Measurements from ENCODE around the gene SDF4. TPM values are rescaled to one million over a fixed set of nuclear protein-coding genes. Genes with fewer than 3 reads are reported as not detected.
A peak's percentile ranks its signal among the peaks of the same experiment; 100 is the strongest.

SDF4 gene
- total and polyA plus RNA-seq, 2 of the 13 experiments (the other 11 are each of a cell fraction or from before 2014, with no cell fraction given) = 80.8 to 107 TPM

DNA sequence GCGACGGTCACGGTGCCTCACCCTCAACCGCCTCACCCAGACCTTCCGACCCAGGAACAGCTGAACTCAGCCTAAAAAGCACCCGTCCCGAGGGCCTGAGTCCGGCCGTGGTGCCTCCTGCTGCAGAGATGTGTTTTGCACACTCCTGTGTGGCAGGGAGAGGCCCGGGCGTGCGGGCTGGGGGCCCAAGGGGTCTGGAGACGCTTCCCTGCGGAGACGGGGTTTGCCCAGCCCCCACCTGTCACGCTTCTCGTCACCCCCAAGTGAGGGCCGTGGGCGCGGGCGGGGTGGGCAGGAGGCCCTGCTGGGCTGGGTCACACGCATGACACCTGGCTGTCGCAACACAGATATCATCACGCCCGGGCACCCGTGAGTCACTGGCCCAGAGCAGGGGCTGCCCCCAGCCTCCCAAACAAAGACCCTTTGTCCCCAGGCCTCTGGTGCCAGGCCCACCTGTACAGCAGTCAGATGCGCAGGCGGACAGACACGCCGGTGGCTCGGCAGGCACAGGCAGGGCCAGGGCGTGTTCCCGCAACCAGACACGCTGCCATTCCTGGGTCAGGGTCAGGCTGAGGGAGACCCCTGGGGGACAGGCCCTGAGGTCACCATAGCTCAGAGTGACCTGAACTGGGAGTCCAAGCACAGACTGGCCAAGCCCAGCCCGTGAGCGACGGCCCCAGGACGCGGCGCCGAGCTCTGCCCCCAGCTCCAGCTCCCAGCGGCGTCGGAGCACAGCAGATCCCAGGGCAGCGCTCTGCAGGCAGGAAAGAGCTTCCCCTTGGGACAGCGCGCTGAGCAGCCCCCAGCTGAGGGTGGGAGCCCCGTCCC is 6.3 kb upstream of the SDF4 start (continued):
- TF ChIP-seq, protein P1, sequence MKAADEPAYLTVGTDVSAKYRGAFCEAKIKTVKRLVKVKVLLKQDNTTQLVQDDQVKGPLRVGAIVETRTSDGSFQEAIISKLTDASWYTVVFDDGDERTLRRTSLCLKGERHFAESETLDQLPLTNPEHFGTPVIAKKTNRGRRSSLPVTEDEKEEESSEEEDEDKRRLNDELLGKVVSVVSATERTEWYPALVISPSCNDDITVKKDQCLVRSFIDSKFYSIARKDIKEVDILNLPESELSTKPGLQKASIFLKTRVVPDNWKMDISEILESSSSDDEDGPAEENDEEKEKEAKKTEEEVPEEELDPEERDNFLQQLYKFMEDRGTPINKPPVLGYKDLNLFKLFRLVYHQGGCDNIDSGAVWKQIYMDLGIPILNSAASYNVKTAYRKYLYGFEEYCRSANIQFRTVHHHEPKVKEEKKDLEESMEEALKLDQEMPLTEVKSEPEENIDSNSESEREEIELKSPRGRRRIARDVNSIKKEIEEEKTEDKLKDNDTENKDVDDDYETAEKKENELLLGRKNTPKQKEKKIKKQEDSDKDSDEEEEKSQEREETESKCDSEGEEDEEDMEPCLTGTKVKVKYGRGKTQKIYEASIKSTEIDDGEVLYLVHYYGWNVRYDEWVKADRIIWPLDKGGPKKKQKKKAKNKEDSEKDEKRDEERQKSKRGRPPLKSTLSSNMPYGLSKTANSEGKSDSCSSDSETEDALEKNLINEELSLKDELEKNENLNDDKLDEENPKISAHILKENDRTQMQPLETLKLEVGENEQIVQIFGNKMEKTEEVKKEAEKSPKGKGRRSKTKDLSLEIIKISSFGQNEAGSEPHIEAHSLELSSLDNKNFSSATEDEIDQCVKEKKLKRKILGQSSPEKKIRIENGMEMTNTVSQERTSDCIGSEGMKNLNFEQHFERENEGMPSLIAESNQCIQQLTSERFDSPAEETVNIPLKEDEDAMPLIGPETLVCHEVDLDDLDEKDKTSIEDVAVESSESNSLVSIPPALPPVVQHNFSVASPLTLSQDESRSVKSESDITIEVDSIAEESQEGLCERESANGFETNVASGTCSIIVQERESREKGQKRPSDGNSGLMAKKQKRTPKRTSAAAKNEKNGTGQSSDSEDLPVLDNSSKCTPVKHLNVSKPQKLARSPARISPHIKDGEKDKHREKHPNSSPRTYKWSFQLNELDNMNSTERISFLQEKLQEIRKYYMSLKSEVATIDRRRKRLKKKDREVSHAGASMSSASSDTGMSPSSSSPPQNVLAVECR (CRISPR knock-in tag; IDR thresholded peaks at IDR 0.05; ENCODE audit: borderline replicate concordance) = peak; percentile 71; the same call in 1 of the 2 replicates
- TF ChIP-seq FOSL1 (CRISPR knock-in tag; IDR thresholded peaks at IDR 0.05; ENCODE audit: borderline replicate concordance) = peak; percentile 53
- peak; percentile 72; the same call in 1 of the 2 replicates for TF ChIP-seq HDAC2 (CRISPR knock-in tag; IDR thresholded peaks at IDR 0.05)
- peak; percentile 57 for TF ChIP-seq HNRNPLL (IDR thresholded peaks at IDR 0.05; ENCODE audit: low read depth, low read length, poor library complexity, severe bottlenecking)
- peak; percentile 36; the same call in 1 of the 2 replicates for TF ChIP-seq TAF1 (CRISPR knock-in tag; IDR thresholded peaks at IDR 0.05)
- TF ChIP-seq ZNF572 (CRISPR knock-in tag; IDR thresholded peaks at IDR 0.05) = no peak
- no peak for TF ChIP-seq RAD21 (CRISPR knock-in tag; IDR thresholded peaks at IDR 0.05)
- 0 out of 2 replicates have a peak, but pooled peaks have one; percentile 35 for TF ChIP-seq BHLHE40 (IDR thresholded peaks at IDR 0.05; ENCODE audit: low read length)
- TF ChIP-seq NKX3-1 (CRISPR knock-in tag; IDR thresholded peaks at IDR 0.05) = no peak
- TF ChIP-seq ELF1 (CRISPR knock-in tag; IDR thresholded peaks at IDR 0.05) = peak; percentile 40
- TF ChIP-seq, protein P2, sequence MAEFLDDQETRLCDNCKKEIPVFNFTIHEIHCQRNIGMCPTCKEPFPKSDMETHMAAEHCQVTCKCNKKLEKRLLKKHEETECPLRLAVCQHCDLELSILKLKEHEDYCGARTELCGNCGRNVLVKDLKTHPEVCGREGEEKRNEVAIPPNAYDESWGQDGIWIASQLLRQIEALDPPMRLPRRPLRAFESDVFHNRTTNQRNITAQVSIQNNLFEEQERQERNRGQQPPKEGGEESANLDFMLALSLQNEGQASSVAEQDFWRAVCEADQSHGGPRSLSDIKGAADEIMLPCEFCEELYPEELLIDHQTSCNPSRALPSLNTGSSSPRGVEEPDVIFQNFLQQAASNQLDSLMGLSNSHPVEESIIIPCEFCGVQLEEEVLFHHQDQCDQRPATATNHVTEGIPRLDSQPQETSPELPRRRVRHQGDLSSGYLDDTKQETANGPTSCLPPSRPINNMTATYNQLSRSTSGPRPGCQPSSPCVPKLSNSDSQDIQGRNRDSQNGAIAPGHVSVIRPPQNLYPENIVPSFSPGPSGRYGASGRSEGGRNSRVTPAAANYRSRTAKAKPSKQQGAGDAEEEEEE (CRISPR knock-in tag; IDR thresholded peaks at IDR 0.05; ENCODE audit: borderline replicate concordance) = peak; percentile 86; the same call in 1 of the 2 replicates
- TF ChIP-seq NRL (CRISPR knock-in tag; IDR thresholded peaks at IDR 0.05; ENCODE audit: borderline replicate concordance) = peak; percentile 76; the same call in 1 of the 2 replicates
- TF ChIP-seq, protein P3, sequence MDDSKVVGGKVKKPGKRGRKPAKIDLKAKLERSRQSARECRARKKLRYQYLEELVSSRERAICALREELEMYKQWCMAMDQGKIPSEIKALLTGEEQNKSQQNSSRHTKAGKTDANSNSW (CRISPR knock-in tag; IDR thresholded peaks at IDR 0.05; ENCODE audit: borderline replicate concordance) = no peak
- TF ChIP-seq, protein P4, sequence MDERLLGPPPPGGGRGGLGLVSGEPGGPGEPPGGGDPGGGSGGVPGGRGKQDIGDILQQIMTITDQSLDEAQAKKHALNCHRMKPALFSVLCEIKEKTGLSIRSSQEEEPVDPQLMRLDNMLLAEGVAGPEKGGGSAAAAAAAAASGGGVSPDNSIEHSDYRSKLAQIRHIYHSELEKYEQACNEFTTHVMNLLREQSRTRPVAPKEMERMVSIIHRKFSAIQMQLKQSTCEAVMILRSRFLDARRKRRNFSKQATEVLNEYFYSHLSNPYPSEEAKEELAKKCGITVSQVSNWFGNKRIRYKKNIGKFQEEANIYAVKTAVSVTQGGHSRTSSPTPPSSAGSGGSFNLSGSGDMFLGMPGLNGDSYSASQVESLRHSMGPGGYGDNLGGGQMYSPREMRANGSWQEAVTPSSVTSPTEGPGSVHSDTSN (CRISPR knock-in tag; IDR thresholded peaks at IDR 0.05) = no peak
- TF ChIP-seq, protein P5, sequence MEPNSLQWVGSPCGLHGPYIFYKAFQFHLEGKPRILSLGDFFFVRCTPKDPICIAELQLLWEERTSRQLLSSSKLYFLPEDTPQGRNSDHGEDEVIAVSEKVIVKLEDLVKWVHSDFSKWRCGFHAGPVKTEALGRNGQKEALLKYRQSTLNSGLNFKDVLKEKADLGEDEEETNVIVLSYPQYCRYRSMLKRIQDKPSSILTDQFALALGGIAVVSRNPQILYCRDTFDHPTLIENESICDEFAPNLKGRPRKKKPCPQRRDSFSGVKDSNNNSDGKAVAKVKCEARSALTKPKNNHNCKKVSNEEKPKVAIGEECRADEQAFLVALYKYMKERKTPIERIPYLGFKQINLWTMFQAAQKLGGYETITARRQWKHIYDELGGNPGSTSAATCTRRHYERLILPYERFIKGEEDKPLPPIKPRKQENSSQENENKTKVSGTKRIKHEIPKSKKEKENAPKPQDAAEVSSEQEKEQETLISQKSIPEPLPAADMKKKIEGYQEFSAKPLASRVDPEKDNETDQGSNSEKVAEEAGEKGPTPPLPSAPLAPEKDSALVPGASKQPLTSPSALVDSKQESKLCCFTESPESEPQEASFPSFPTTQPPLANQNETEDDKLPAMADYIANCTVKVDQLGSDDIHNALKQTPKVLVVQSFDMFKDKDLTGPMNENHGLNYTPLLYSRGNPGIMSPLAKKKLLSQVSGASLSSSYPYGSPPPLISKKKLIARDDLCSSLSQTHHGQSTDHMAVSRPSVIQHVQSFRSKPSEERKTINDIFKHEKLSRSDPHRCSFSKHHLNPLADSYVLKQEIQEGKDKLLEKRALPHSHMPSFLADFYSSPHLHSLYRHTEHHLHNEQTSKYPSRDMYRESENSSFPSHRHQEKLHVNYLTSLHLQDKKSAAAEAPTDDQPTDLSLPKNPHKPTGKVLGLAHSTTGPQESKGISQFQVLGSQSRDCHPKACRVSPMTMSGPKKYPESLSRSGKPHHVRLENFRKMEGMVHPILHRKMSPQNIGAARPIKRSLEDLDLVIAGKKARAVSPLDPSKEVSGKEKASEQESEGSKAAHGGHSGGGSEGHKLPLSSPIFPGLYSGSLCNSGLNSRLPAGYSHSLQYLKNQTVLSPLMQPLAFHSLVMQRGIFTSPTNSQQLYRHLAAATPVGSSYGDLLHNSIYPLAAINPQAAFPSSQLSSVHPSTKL (CRISPR knock-in tag; IDR thresholded peaks at IDR 0.05) = peak; percentile 74
- peak; percentile 80; the same call in 1 of the 2 replicates for TF ChIP-seq NCOA1 (CRISPR knock-in tag; IDR thresholded peaks at IDR 0.05)
- TF ChIP-seq ZNF557 (CRISPR knock-in tag; IDR thresholded peaks at IDR 0.05) = 0 out of 2 replicates have a peak, but pooled peaks have one; percentile 51
